Esophagus muscularis mucosa (tissue), 4 donors: ENCODE data around the gene GLYATL3. TPM values are rescaled to one million over a fixed set of nuclear protein-coding genes. Genes with fewer than 3 reads are reported as not detected.
A peak's percentile ranks its signal among the peaks of the same experiment; 100 is the strongest.

Source experiments
- DNase-seq: peaks from one replicate; pipeline ENCODE4 v3.0.0-alpha.2; 2017; ENCODE audit errors: extremely low spot score
- H3K27ac ChIP-seq, 4 donors: fragments of 200-600 bp; sonication (generic); replicated peaks in 1 of 4; 1 replicate in 3 of 4; 2 replicates in 1 of 4; pipeline ENCODE4 v1.5.1; 2016 to 2019; ENCODE audit warnings: mild to moderate bottlenecking in 1 of 4
- H3K27me3 ChIP-seq, 4 donors: fragments of 200-600 bp; sonication (generic); one replicate each; pipeline versions ENCODE4 v1.5.1 to v1.6.0; 2016 to 2019
- H3K36me3 ChIP-seq, 4 donors: fragments of 200-600 bp; sonication (generic); one replicate each; pipeline ENCODE4 v1.5.1; 2016 to 2019
- H3K4me1 ChIP-seq, 4 donors: fragments of 200-600 bp; sonication (generic); one replicate each; pipeline ENCODE4 v1.5.1; 2016 to 2019
- H3K4me3 ChIP-seq, 4 donors: fragments of 200-600 bp; sonication (generic); 1 replicate in 2 of 4; 2 replicates in 2 of 4; pipeline ENCODE4 v1.5.1; 2016 to 2019; ENCODE audit warnings: mild to moderate bottlenecking in 4 of 4, moderate library complexity in 1 of 4
- H3K9me3 ChIP-seq, 4 donors: fragments of 200-600 bp; sonication (generic); 1 replicate in 3 of 4; 2 replicates in 1 of 4; pipeline ENCODE4 v1.5.1; 2016 to 2019
- EP300 ChIP-seq: sonication (generic); formaldehyde crosslinking; IDR thresholded peaks from one replicate; pipeline ENCODE4 v1.6.1; 2017; ENCODE audit warnings: antibody characterized with exemption
- POLR2A ChIP-seq: fragments of 450-650 bp; IDR thresholded peaks from one replicate; pipeline ENCODE4 v1.6.1; 2017; ENCODE audit warnings: antibody characterized with exemption, moderate library complexity, mild to moderate bottlenecking, low read depth
- POLR2AphosphoS5 ChIP-seq, 2 donors: sonication (generic); formaldehyde crosslinking; IDR thresholded peaks; one replicate each; pipeline ENCODE4 v1.6.1; 2017; ENCODE audit warnings: antibody characterized with exemption in 2 of 2
- WGBS: methylation state at CpG from one replicate; pipeline ENCODE4 v1.1.5; 2018; 5-methylcytosine and 5-hydroxymethylcytosine counted together
- intact Hi-C: fragments of 100-400 bp; cut with DNase I; formaldehyde crosslinking; loops from one replicate; pipeline ENCODE4 v1.15.1; 2023
- total RNA-seq, 4 donors: library from RNA; depleted of rRNA; stranded (reverse); fragments of >200 nt; gene quantifications; one replicate each; pipeline versions ENCODE4 v1.1.0 to v1.2.1, GENCODE V29; 2016
- TF ChIP-seq, protein P1 (sequence below), 3 experiments: fragments of 200-600 bp in 2 of 3; fragments of 450-650 bp in 1 of 3; sonication (generic) in 2 of 3; IDR thresholded peaks; one replicate each; pipeline ENCODE4 v1.5.1; 2017 to 2019; ENCODE audit warnings: antibody characterized with exemption in 3 of 3, mild to moderate bottlenecking in 2 of 3, moderate library complexity in 1 of 3

Gene GLYATL3
- total RNA-seq, result not detected

- H3K4me1 ChIP-seq, result no peaks in the 10 kb centered on the region
- 82% methylated on average over 2 of the region's 2 CpGs for WGBS
- no peak within 1 kb of the TSS for H3K4me3 ChIP-seq
- no peaks in the 10 kb centered on the region for H3K27me3 ChIP-seq
- no peak for DNase-seq
- H3K36me3 ChIP-seq, result peaks cover 0 to 4% (median 0%) of the 10 kb centered on the region in 4 donors
- H3K27ac ChIP-seq, result no peak within 1 kb of the TSS
- H3K9me3 ChIP-seq, result no peaks in the 10 kb centered on the region
- intact Hi-C loops, result no loop called here
- TF ChIP-seq POLR2A (no peak), POLR2AphosphoS5 (IDR thresholded peaks at IDR 0.05) (no peak), EP300 (no peak)
- TF ChIP-seq, protein P1, sequence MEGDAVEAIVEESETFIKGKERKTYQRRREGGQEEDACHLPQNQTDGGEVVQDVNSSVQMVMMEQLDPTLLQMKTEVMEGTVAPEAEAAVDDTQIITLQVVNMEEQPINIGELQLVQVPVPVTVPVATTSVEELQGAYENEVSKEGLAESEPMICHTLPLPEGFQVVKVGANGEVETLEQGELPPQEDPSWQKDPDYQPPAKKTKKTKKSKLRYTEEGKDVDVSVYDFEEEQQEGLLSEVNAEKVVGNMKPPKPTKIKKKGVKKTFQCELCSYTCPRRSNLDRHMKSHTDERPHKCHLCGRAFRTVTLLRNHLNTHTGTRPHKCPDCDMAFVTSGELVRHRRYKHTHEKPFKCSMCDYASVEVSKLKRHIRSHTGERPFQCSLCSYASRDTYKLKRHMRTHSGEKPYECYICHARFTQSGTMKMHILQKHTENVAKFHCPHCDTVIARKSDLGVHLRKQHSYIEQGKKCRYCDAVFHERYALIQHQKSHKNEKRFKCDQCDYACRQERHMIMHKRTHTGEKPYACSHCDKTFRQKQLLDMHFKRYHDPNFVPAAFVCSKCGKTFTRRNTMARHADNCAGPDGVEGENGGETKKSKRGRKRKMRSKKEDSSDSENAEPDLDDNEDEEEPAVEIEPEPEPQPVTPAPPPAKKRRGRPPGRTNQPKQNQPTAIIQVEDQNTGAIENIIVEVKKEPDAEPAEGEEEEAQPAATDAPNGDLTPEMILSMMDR (IDR thresholded peaks at IDR 0.05), result no peak
These were observed at the start of gene GLYATL3 for GRCh38 chr6:49499623-49500022. Gene GLYATL3, plus strand, starts transcription at chr6:49499923. Its CDS starts 12,068 bp downstream, at chr6:49511991.

DNA sequence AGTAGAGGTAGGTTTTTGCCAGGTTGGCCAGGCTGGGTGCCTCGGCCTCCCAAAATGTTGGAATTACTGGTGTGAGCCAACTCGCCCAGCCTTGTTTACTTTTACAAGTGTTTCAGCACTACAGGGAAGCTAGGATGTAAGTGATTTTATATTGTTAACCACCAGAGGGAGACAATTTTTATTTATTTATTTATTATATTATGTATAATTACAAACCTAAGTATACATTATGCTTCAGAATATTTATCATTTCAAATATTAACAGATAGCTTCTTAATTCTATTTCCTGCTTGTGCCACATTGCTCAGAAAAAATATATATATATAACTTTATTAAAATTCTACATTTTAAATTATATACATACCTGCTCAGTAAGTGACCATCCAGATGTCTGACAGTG lies 46.5 kb upstream of the GLYATL3 start:
- DNase-seq, result no peak

GRCh38 chr6:49454787-49455709 lies 44.7 kb upstream of the GLYATL3 start:
- H3K9me3 ChIP-seq, result no peaks in the 10 kb centered on the region
- peaks cover 21 to 82% (median 47%) of the 10 kb centered on the region in 4 donors for H3K36me3 ChIP-seq
- no peak for DNase-seq
- H3K27me3 ChIP-seq, result no peaks in the 10 kb centered on the region
- no peak overlapping the region for H3K27ac ChIP-seq
- intact Hi-C loops, result no loop called here
- H3K4me1 ChIP-seq, result peaks cover 0 to 13% (median 7%) of the 10 kb centered on the region in 4 donors
- TF ChIP-seq EP300, result no peak
- no peak for TF ChIP-seq POLR2A
- TF ChIP-seq, protein P1 (IDR thresholded peaks at IDR 0.05), result no peak
- no peak for TF ChIP-seq POLR2AphosphoS5 (IDR thresholded peaks at IDR 0.05)
- H3K4me3 ChIP-seq, result no peak overlapping the region
- 91% methylated on average over 3 of the region's 3 CpGs for WGBS

More for the DNA sequence above, 46.5 kb upstream of the GLYATL3 start:
- no peak overlapping the region for H3K4me3 ChIP-seq
- no peaks in the 10 kb centered on the region for H3K27me3 ChIP-seq
- no peak overlapping the region for H3K27ac ChIP-seq
- no peaks in the 10 kb centered on the region for H3K9me3 ChIP-seq
- H3K36me3 ChIP-seq, result peaks cover 24 to 87% (median 51%) of the 10 kb centered on the region in 4 donors
- 95% methylated on average over 2 of the region's 2 CpGs for WGBS
- no peaks in the 10 kb centered on the region for H3K4me1 ChIP-seq
- TF ChIP-seq POLR2AphosphoS5 (IDR thresholded peaks at IDR 0.05) (no peak), POLR2A (no peak), EP300 (no peak)
- TF ChIP-seq, protein P1 (IDR thresholded peaks at IDR 0.05), result peak in 1 of 3 experiments; percentile 22
- intact Hi-C loops, result no loop called here

GRCh38 chr6:49457771-49458170 lies 42.0 kb upstream of the GLYATL3 start:
- intact Hi-C loops, result no loop called here
- H3K4me3 ChIP-seq, result no peak overlapping the region
- 78% methylated on average over 4 of the region's 4 CpGs for WGBS
- TF ChIP-seq POLR2AphosphoS5 (IDR thresholded peaks at IDR 0.05) (no peak), EP300 (no peak), POLR2A (no peak)
- TF ChIP-seq, protein P1 (IDR thresholded peaks at IDR 0.05), result no peak
- H3K9me3 ChIP-seq, result no peaks in the 10 kb centered on the region
- peaks cover 0 to 3% (median 0%) of the 10 kb centered on the region in 4 donors for H3K27me3 ChIP-seq
- H3K36me3 ChIP-seq, result peaks cover 13 to 60% (median 31%) of the 10 kb centered on the region in 4 donors
- no peak overlapping the region for H3K27ac ChIP-seq
- DNase-seq, result no peak
- H3K4me1 ChIP-seq, result peaks cover 11 to 36% (median 32%) of the 10 kb centered on the region in 4 donors
